CD14-positive monocyte (primary cell): ENCODE measurements around the gene FAXDC2. TPM values are rescaled to one million over a fixed set of nuclear protein-coding genes. Genes with fewer than 3 reads are reported as not detected.

Experiments
- DNase-seq, 3 donors: peaks; one replicate each; pipeline ENCODE4 v3.0.0-alpha.2; 2011 to 2022
- H2AFZ ChIP-seq: 2 replicates; pipeline ENCODE4 v1.6.0; 2012; ENCODE audit warnings: mild to moderate bottlenecking, low read depth, low read length, inconsistent platforms; ENCODE audit not compliant: insufficient read depth, poor library complexity, severe bottlenecking
- H3K27ac ChIP-seq, 2 donors: 1 replicate in 1 of 2; 2 replicates in 1 of 2; pipeline ENCODE4 v1.5.1; 2012 to 2013; ENCODE audit warnings: low read length in 2 of 2, control low read depth in 1 of 2, inconsistent platforms in 1 of 2, low read depth in 1 of 2, mild to moderate bottlenecking in 1 of 2
- H3K27me3 ChIP-seq, 2 donors: one replicate each; pipeline versions ENCODE4 v1.6.0 to v1.6.1; 2011 to 2013; ENCODE audit warnings: low read length in 2 of 2; ENCODE audit not compliant: control insufficient read depth in 2 of 2, insufficient read depth in 2 of 2
- H3K36me3 ChIP-seq, 2 donors: replicated peaks in 1 of 2; 1 replicate in 1 of 2; 2 replicates in 1 of 2; pipeline versions ENCODE4 v1.5.1 to v1.6.1; 2012 to 2013; ENCODE audit warnings: low read length in 2 of 2, control low read depth in 1 of 2, inconsistent platforms in 1 of 2, mild to moderate bottlenecking in 1 of 2; ENCODE audit not compliant: insufficient read depth in 2 of 2, control insufficient read depth in 1 of 2
- H3K4me1 ChIP-seq, 2 donors: 1 replicate in 1 of 2; 2 replicates in 1 of 2; pipeline versions ENCODE4 v1.5.1 to v1.6.1; 2012 to 2013; ENCODE audit warnings: low read length in 2 of 2, control low read depth in 1 of 2, inconsistent platforms in 1 of 2, mild to moderate bottlenecking in 1 of 2, moderate library complexity in 1 of 2; ENCODE audit not compliant: insufficient read depth in 2 of 2, control insufficient read depth in 1 of 2
- H3K4me2 ChIP-seq: replicated peaks from 2 replicates; pipeline ENCODE3; 2012; ENCODE audit warnings: low read length, moderate library complexity, mild to moderate bottlenecking; ENCODE audit not compliant: poor library complexity, severe bottlenecking; ENCODE audit errors: extremely low read depth
- H3K4me3 ChIP-seq, 3 experiments: fragments of 200-600 bp in 1 of 3; sonication (generic) in 1 of 3; replicated peaks in 1 of 3; 1 replicate in 2 of 3; 2 replicates in 1 of 3; pipeline ENCODE4 v1.5.1; 2011 to 2013; ENCODE audit warnings: low read length in 3 of 3, mild to moderate bottlenecking in 3 of 3, control low read depth in 2 of 3, low read depth in 2 of 3, inconsistent platforms in 1 of 3, moderate library complexity in 1 of 3
- H3K79me2 ChIP-seq: 2 replicates; pipeline ENCODE4 v1.6.0; 2012; ENCODE audit warnings: mild to moderate bottlenecking, control low read depth, inconsistent platforms, low read length, moderate library complexity; ENCODE audit not compliant: insufficient read depth
- H3K9ac ChIP-seq: 2 replicates; pipeline ENCODE4 v1.6.0; 2017; ENCODE audit warnings: low read length, mild to moderate bottlenecking; ENCODE audit not compliant: insufficient read depth, poor library complexity, severe bottlenecking
- H3K9me3 ChIP-seq, 2 donors: replicated peaks in 1 of 2; 1 replicate in 1 of 2; 2 replicates in 1 of 2; pipeline versions ENCODE4 v1.5.1 to v1.6.1; 2012 to 2013; ENCODE audit warnings: low read length in 2 of 2, control low read depth in 1 of 2; ENCODE audit not compliant: control insufficient read depth in 1 of 2, insufficient read depth in 1 of 2
- H4K20me1 ChIP-seq: 2 replicates; pipeline ENCODE4 v1.6.0; 2012; ENCODE audit warnings: mild to moderate bottlenecking, low read length, control low read depth, moderate library complexity; ENCODE audit not compliant: insufficient read depth
- H3K27ac Mint-ChIP-seq, 7 donors: one replicate each; pipeline ENCODE4 v1.8.0; 2020; ENCODE audit warnings: mild to moderate bottlenecking in 7 of 7, mixed read lengths in 7 of 7, moderate library complexity in 6 of 7, inconsistent platforms in 2 of 7
- H3K27me3 Mint-ChIP-seq, 3 donors: one replicate each; pipeline ENCODE4 v1.8.0; 2021 to 2022; ENCODE audit warnings: low read depth in 3 of 3, mild to moderate bottlenecking in 3 of 3, mixed read lengths in 3 of 3, moderate library complexity in 3 of 3, inconsistent platforms in 1 of 3
- H3K36me3 Mint-ChIP-seq, 2 donors: one replicate each; pipeline ENCODE4 v1.8.0; 2020; ENCODE audit warnings: mixed read lengths in 2 of 2, inconsistent platforms in 1 of 2, mild to moderate bottlenecking in 1 of 2
- H3K4me1 Mint-ChIP-seq: one replicate; pipeline ENCODE4 v1.8.0; 2020; ENCODE audit warnings: mild to moderate bottlenecking, mixed read lengths
- H3K4me3 Mint-ChIP-seq, 2 donors: one replicate each; pipeline ENCODE4 v1.8.0; 2020; ENCODE audit warnings: mild to moderate bottlenecking in 2 of 2, mixed read lengths in 2 of 2, moderate library complexity in 1 of 2
- H3K9me3 Mint-ChIP-seq, 7 donors: one replicate each; pipeline ENCODE4 v1.8.0; 2020 to 2022; ENCODE audit warnings: mixed read lengths in 7 of 7, mild to moderate bottlenecking in 6 of 7, moderate library complexity in 6 of 7, inconsistent platforms in 2 of 7
- WGBS: methylation state at CpG from one replicate; pipeline ENCODE4 v1.1.5; 2013; ENCODE audit warnings: missing lambda C conversion rate; ENCODE audit not compliant: insufficient coverage; 5-methylcytosine and 5-hydroxymethylcytosine counted together
- intact Hi-C, 2 donors: fragments of 100-400 bp; cut with micrococcal nuclease; formaldehyde crosslinking; loops; one replicate each; pipeline versions ENCODE4 v1.15.0 to v1.15.1; 2023
- polyA plus RNA-seq, 3 donors: library from polyadenylated mRNA; depleted of rRNA in 1 of 3; unstranded in 2 of 3; stranded (reverse) in 1 of 3; fragments of 300-500 nt in 2 of 3; fragments of >200 nt in 1 of 3; fragmentation: Illumina TruSeq in 2 of 3; gene quantifications; 1 replicate in 2 of 3; 2 replicates in 1 of 3; pipeline ENCODE4 v1.2.3, GENCODE V29; 2012 to 2021
- TF ChIP-seq, protein P1 (sequence below): fragments of 200-600 bp; IDR thresholded peaks from one replicate; pipeline ENCODE4 v1.8.0; 2022; ENCODE audit warnings: antibody characterized with exemption, mild to moderate bottlenecking

The FAXDC2 gene
- polyA plus RNA-seq, 3 donors, result 0.30 to 1.4 (median 0.60) TPM

- H3K4me3 Mint-ChIP-seq, result peak overlapping the region in 1 of 2 donors; percentile 42
- Histone ChIP-seq H2AFZ (no peak overlapping the region), H3K4me1 (peaks cover 0 to 8% of the 10 kb centered on the region in 2 donors), H3K79me2 (peaks cover 84% of the 10 kb centered on the region), H3K27me3 (no peaks in the 10 kb centered on the region), H3K9ac (peak overlapping the region; percentile 33), H3K9me3 (no peaks in the 10 kb centered on the region), H4K20me1 (peaks cover 93% of the 10 kb centered on the region), H3K4me3 (no peak overlapping the region), H3K27ac (peak overlapping the region in 1 of 2 donors; percentile 65), H3K4me2 (no peak overlapping the region), H3K36me3 (peaks cover 31 to 36% of the 10 kb centered on the region in 2 donors)
- peaks cover 30 to 38% of the 10 kb centered on the region in 2 donors for H3K36me3 Mint-ChIP-seq
- intact Hi-C loops, result no loop called here
- DNase-seq, result no peak
- H3K27me3 Mint-ChIP-seq, result peaks cover 0 to 1% (median 0%) of the 10 kb centered on the region in 3 donors
- no peaks in the 10 kb centered on the region for H3K9me3 Mint-ChIP-seq
- H3K27ac Mint-ChIP-seq, result peak overlapping the region in 6 of 7 donors; percentile 17 to 90 (median 75)
- TF ChIP-seq, protein P1, sequence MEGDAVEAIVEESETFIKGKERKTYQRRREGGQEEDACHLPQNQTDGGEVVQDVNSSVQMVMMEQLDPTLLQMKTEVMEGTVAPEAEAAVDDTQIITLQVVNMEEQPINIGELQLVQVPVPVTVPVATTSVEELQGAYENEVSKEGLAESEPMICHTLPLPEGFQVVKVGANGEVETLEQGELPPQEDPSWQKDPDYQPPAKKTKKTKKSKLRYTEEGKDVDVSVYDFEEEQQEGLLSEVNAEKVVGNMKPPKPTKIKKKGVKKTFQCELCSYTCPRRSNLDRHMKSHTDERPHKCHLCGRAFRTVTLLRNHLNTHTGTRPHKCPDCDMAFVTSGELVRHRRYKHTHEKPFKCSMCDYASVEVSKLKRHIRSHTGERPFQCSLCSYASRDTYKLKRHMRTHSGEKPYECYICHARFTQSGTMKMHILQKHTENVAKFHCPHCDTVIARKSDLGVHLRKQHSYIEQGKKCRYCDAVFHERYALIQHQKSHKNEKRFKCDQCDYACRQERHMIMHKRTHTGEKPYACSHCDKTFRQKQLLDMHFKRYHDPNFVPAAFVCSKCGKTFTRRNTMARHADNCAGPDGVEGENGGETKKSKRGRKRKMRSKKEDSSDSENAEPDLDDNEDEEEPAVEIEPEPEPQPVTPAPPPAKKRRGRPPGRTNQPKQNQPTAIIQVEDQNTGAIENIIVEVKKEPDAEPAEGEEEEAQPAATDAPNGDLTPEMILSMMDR, result no peak
- H3K4me1 Mint-ChIP-seq, result peaks cover 45% of the 10 kb centered on the region
- WGBS, result 70% methylated on average over 2 of the region's 5 CpGs
Measured at GRCh38 chr5:154788212-154788611, 62.2 kb downstream of the FAXDC2 start.

DNA sequence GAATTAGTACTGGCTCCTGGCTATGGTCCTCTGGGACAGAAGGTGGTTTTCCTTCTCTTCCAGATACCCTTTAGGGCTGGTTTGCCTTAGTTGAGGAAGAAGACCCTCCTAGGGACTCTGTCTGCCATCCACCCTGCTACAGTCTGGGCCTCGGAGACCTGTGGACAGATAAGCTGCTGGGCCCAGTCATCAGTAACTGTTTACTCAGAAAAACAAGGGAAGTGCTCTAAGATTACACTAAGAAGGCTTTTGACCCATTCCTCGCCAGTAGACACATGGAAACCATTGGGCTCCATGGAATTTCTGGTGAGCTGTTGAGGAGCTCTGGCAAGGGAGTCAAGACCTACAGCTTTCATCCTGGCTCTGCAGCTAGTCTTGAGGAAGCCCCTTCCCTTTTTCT, 64.0 kb downstream of the FAXDC2 start:
- H3K27ac ChIP-seq, result peak overlapping the region in 1 of 2 donors; percentile 62
- WGBS, result 75% methylated on average over 2 of the region's 2 CpGs

More for the DNA sequence above, 64.0 kb downstream of the FAXDC2 start:
- H4K20me1 ChIP-seq, result peaks cover 93% of the 10 kb centered on the region
- H3K9ac ChIP-seq, result no peak overlapping the region
- H2AFZ ChIP-seq, result no peak overlapping the region
- Mint-ChIP-seq H3K4me3 (no peak overlapping the region), H3K36me3 (peaks cover 13 to 20% of the 10 kb centered on the region in 2 donors), H3K9me3 (no peaks in the 10 kb centered on the region), H3K4me1 (peaks cover 52% of the 10 kb centered on the region), H3K27ac (peak overlapping the region in 5 of 7 donors; percentile 46 to 85 (median 71)), H3K27me3 (peaks cover 0 to 1% (median 0%) of the 10 kb centered on the region in 3 donors)
- TF ChIP-seq, protein P1, result no peak
- H3K79me2 ChIP-seq, result peaks cover 93% of the 10 kb centered on the region
- H3K27me3 ChIP-seq, result no peaks in the 10 kb centered on the region
- H3K9me3 ChIP-seq, result no peaks in the 10 kb centered on the region
- H3K4me1 ChIP-seq, result peaks cover 3 to 13% of the 10 kb centered on the region in 2 donors
- H3K36me3 ChIP-seq, result peaks cover 13 to 18% of the 10 kb centered on the region in 2 donors
- H3K4me2 ChIP-seq, result no peak overlapping the region
- intact Hi-C loops, result no loop called here
- no peak for DNase-seq
- H3K4me3 ChIP-seq, result no peak overlapping the region
